NCI-H128 (cell line): Measurements from ENCODE around the gene LEFTY1.
A peak's percentile ranks its signal among the peaks of the same experiment; 100 is the strongest.

Experiments
- DNase-seq: peaks from one replicate; lab custom pipeline; 2025; ENCODE audit not compliant: unreplicated experiment; lab: John Stamatoyannopoulos, UW

LEFTY1 gene

GRCh38 chr1:225915538-225915991, 26.6 kb upstream of the LEFTY1 start:
- peak; percentile 55 for DNase-seq

- DNase-seq = no peak
These were observed 26.0 kb upstream of the LEFTY1 start for GRCh38 chr1:225914947-225915346.

- DNase-seq = no peak
These were observed 25.4 kb upstream of the LEFTY1 start for GRCh38 chr1:225914391-225914790.

GRCh38 chr1:225911191-225912130, 22.5 kb upstream of the LEFTY1 start:
- no peak for DNase-seq

- no peak for DNase-seq
These were observed 20.5 kb upstream of the LEFTY1 start for GRCh38 chr1:225909477-225909876.

GRCh38 chr1:225908773-225909172, 19.8 kb upstream of the LEFTY1 start:
- peak; percentile 19 for DNase-seq

GRCh38 chr1:225908013-225908640, 19.2 kb upstream of the LEFTY1 start:
- no peak for DNase-seq

GRCh38 chr1:225907341-225907740, 18.4 kb upstream of the LEFTY1 start:
- no peak for DNase-seq

- no peak for DNase-seq
These were observed 17.5 kb upstream of the LEFTY1 start for GRCh38 chr1:225906467-225906866.

- DNase-seq = no peak
These were observed 14.7 kb upstream of the LEFTY1 start for GRCh38 chr1:225903623-225904022.

- DNase-seq = no peak
These were observed 10.3 kb upstream of the LEFTY1 start for GRCh38 chr1:225899044-225899925.

- no peak for DNase-seq
These were observed 8.9 kb upstream of the LEFTY1 start for GRCh38 chr1:225897595-225898514.

GRCh38 chr1:225896937-225897549, 8.1 kb upstream of the LEFTY1 start:
- DNase-seq = no peak

GRCh38 chr1:225896494-225896893, 7.5 kb upstream of the LEFTY1 start:
- no peak for DNase-seq

GRCh38 chr1:225892307-225892706, 3.4 kb upstream of the LEFTY1 start:
- DNase-seq = no peak

GRCh38 chr1:225891229-225891972, 2.5 kb upstream of the LEFTY1 start:
- no peak for DNase-seq

- no peak for DNase-seq
These were observed 1.6 kb upstream of the LEFTY1 start for GRCh38 chr1:225890346-225891228.

GRCh38 chr1:225889743-225890142, 797 bp upstream of the LEFTY1 start:
- DNase-seq = no peak
